ENCODE data around the gene GGACT. TPM values are rescaled to one million over a fixed set of nuclear protein-coding genes. Genes with fewer than 3 reads are reported as not detected.

Gene GGACT
- total and polyA plus RNA-seq, 2 experiments from 2014 or later: 0.24 to 1.0 TPM

DNA sequence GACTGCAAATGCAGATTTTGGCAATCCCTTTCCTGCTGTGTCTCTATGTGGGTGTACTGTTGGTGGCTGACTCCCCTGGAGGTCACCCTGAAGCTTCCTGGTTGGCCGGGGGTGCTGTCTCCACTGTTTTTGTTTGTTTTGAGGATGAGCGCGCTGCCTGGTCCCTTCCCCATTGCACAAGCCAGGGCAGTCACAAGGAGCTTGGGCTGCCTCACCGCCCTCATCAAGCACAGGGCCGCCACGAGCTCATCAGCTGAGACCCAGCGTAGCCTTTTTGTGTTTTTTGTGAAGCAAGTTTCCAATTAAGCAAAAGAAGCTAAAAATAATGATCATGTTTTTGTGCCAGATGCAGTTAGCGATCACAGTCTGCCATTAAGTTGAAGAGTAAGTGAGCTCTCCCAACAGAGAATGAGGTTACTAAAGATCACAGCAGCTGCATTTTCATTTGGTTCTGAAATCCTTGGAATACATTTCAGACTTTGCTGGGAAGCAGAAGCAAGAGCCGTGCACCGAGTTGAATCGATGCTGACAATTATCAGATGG is 57.8 kb downstream of the GGACT start:
- Mint-ChIP-seq H3K27me3 (ENCODE audit: insufficient read depth, low read depth, poor library complexity) (peaks cover 18% of the 10 kb centered on the region), H3K9me3 (no peaks in the 10 kb centered on the region), H3K4me3 (no peak overlapping the region; the same call in 2 of the 3 replicates), H3K36me3 (ENCODE audit: low read depth) (peaks cover 10% of the 10 kb centered on the region; the same call in 2 of the 3 replicates), H3K4me1 (peaks cover 37% of the 10 kb centered on the region), H3K27ac (no peak overlapping the region)
- ATAC-seq (peak; percentile 38), DNase-seq (ENCODE audit: low spot score) (no peak)
- Histone ChIP-seq H3K27ac (ENCODE audit: low read depth) (no peak overlapping the region), H3K9me2 (ENCODE audit: insufficient read depth) (no peaks in the 10 kb centered on the region), H4K20me1 (replicated peaks; ENCODE audit: insufficient read depth) (no peaks in the 10 kb centered on the region), H3K4me3 (no peak overlapping the region), H3K36me3 (ENCODE audit: insufficient read depth) (0 out of 2 replicates have a peak, but pooled peaks cover 5% of the 10 kb centered on the region), H3K4me1 (ENCODE audit: insufficient read depth) (peaks cover 22% of the 10 kb centered on the region), H2AFZ (no peak overlapping the region), H3K79me2 (replicated peaks; ENCODE audit: insufficient read depth) (no peaks in the 10 kb centered on the region), H3K4me2 (0 out of 2 replicates have a peak overlapping the region, but pooled peaks have one; percentile 36), H3K27me3 (ENCODE audit: insufficient read depth) (no peaks in the 10 kb centered on the region), H3F3A (replicated peaks; ENCODE audit: low read depth) (peaks cover 7% of the 10 kb centered on the region; the same call in 1 of the 2 replicates)
- TF ChIP-seq, protein P1, sequence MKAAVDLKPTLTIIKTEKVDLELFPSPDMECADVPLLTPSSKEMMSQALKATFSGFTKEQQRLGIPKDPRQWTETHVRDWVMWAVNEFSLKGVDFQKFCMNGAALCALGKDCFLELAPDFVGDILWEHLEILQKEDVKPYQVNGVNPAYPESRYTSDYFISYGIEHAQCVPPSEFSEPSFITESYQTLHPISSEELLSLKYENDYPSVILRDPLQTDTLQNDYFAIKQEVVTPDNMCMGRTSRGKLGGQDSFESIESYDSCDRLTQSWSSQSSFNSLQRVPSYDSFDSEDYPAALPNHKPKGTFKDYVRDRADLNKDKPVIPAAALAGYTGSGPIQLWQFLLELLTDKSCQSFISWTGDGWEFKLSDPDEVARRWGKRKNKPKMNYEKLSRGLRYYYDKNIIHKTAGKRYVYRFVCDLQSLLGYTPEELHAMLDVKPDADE (IDR thresholded peaks at IDR 0.05): no peak
- TF ChIP-seq, protein P2, sequence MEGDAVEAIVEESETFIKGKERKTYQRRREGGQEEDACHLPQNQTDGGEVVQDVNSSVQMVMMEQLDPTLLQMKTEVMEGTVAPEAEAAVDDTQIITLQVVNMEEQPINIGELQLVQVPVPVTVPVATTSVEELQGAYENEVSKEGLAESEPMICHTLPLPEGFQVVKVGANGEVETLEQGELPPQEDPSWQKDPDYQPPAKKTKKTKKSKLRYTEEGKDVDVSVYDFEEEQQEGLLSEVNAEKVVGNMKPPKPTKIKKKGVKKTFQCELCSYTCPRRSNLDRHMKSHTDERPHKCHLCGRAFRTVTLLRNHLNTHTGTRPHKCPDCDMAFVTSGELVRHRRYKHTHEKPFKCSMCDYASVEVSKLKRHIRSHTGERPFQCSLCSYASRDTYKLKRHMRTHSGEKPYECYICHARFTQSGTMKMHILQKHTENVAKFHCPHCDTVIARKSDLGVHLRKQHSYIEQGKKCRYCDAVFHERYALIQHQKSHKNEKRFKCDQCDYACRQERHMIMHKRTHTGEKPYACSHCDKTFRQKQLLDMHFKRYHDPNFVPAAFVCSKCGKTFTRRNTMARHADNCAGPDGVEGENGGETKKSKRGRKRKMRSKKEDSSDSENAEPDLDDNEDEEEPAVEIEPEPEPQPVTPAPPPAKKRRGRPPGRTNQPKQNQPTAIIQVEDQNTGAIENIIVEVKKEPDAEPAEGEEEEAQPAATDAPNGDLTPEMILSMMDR (conservative IDR thresholded peaks at IDR 0.05; ENCODE audit: low read depth in 2 of 2): no peak
- TF ChIP-seq STAT1 (IDR thresholded peaks at IDR 0.05; ENCODE audit: unreplicated experiment): no peak
- no peak for TF ChIP-seq CREB1 (CRISPR knock-in tag; IDR thresholded peaks at IDR 0.05; ENCODE audit: low read depth)
- no peak for TF ChIP-seq EZH2phosphoT487 (IDR thresholded peaks at IDR 0.05; ENCODE audit: unreplicated experiment)

DNA sequence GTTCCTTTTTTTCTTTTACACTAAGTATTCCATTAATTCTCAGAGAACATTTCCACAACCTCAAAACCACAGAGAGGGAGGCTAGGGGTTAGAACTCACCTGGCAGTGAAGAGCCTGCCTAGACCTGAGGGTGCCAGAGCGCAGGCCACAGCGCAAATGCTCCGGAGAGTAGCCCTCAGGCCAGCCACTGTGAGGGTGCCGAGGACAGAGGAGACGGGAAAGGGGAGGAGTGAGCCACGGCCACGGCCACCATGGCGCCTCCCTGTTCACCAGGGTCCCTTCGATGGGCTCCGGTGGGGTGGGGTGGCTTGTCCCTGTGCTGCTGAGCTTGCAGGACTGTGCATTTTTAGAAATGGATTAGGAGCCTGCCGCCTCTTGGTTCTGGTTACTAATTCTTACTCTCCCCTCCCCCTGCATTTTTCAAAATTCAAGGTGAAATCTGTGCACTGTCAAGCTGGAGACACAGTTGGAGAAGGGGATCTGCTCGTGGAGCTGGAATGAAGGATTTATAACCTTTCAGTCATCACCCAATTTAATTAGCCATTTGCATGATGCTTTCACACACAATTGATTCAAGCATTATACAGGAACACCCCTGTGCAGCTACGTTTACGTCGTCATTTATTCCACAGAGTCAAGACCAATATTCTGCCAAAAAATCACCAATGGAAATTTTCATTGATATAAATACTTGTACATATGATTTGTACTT is 58.8 kb downstream of the GGACT start:
- Histone ChIP-seq H2AFZ (no peak overlapping the region), H4K20me1 (replicated peaks; ENCODE audit: insufficient read depth) (no peaks in the 10 kb centered on the region), H3K4me3 (no peak overlapping the region), H3K36me3 (ENCODE audit: insufficient read depth) (0 out of 2 replicates have a peak, but pooled peaks cover 5% of the 10 kb centered on the region), H3K4me1 (ENCODE audit: insufficient read depth) (peaks cover 28% of the 10 kb centered on the region), H3K27me3 (ENCODE audit: insufficient read depth) (no peaks in the 10 kb centered on the region), H3K27ac (ENCODE audit: low read depth) (no peak overlapping the region), H3K9me2 (ENCODE audit: insufficient read depth) (no peaks in the 10 kb centered on the region), H3K79me2 (replicated peaks; ENCODE audit: insufficient read depth) (no peaks in the 10 kb centered on the region), H3K4me2 (no peak overlapping the region), H3F3A (replicated peaks; ENCODE audit: low read depth) (peaks cover 4% of the 10 kb centered on the region; the same call in 1 of the 2 replicates)
- Mint-ChIP-seq H3K4me3 (no peak overlapping the region), H3K9me3 (no peaks in the 10 kb centered on the region), H3K4me1 (peaks cover 42% of the 10 kb centered on the region), H3K36me3 (ENCODE audit: low read depth) (peaks cover 10% of the 10 kb centered on the region; the same call in 2 of the 3 replicates), H3K27ac (no peak overlapping the region), H3K27me3 (ENCODE audit: insufficient read depth, low read depth, poor library complexity) (peaks cover 20% of the 10 kb centered on the region)
- no peak for DNase-seq (ENCODE audit: low spot score)
- ATAC-seq: no peak
- no peak for TF ChIP-seq NANOG (IDR thresholded peaks at IDR 0.05; ENCODE audit: borderline replicate concordance)
- TF ChIP-seq, protein P3, sequence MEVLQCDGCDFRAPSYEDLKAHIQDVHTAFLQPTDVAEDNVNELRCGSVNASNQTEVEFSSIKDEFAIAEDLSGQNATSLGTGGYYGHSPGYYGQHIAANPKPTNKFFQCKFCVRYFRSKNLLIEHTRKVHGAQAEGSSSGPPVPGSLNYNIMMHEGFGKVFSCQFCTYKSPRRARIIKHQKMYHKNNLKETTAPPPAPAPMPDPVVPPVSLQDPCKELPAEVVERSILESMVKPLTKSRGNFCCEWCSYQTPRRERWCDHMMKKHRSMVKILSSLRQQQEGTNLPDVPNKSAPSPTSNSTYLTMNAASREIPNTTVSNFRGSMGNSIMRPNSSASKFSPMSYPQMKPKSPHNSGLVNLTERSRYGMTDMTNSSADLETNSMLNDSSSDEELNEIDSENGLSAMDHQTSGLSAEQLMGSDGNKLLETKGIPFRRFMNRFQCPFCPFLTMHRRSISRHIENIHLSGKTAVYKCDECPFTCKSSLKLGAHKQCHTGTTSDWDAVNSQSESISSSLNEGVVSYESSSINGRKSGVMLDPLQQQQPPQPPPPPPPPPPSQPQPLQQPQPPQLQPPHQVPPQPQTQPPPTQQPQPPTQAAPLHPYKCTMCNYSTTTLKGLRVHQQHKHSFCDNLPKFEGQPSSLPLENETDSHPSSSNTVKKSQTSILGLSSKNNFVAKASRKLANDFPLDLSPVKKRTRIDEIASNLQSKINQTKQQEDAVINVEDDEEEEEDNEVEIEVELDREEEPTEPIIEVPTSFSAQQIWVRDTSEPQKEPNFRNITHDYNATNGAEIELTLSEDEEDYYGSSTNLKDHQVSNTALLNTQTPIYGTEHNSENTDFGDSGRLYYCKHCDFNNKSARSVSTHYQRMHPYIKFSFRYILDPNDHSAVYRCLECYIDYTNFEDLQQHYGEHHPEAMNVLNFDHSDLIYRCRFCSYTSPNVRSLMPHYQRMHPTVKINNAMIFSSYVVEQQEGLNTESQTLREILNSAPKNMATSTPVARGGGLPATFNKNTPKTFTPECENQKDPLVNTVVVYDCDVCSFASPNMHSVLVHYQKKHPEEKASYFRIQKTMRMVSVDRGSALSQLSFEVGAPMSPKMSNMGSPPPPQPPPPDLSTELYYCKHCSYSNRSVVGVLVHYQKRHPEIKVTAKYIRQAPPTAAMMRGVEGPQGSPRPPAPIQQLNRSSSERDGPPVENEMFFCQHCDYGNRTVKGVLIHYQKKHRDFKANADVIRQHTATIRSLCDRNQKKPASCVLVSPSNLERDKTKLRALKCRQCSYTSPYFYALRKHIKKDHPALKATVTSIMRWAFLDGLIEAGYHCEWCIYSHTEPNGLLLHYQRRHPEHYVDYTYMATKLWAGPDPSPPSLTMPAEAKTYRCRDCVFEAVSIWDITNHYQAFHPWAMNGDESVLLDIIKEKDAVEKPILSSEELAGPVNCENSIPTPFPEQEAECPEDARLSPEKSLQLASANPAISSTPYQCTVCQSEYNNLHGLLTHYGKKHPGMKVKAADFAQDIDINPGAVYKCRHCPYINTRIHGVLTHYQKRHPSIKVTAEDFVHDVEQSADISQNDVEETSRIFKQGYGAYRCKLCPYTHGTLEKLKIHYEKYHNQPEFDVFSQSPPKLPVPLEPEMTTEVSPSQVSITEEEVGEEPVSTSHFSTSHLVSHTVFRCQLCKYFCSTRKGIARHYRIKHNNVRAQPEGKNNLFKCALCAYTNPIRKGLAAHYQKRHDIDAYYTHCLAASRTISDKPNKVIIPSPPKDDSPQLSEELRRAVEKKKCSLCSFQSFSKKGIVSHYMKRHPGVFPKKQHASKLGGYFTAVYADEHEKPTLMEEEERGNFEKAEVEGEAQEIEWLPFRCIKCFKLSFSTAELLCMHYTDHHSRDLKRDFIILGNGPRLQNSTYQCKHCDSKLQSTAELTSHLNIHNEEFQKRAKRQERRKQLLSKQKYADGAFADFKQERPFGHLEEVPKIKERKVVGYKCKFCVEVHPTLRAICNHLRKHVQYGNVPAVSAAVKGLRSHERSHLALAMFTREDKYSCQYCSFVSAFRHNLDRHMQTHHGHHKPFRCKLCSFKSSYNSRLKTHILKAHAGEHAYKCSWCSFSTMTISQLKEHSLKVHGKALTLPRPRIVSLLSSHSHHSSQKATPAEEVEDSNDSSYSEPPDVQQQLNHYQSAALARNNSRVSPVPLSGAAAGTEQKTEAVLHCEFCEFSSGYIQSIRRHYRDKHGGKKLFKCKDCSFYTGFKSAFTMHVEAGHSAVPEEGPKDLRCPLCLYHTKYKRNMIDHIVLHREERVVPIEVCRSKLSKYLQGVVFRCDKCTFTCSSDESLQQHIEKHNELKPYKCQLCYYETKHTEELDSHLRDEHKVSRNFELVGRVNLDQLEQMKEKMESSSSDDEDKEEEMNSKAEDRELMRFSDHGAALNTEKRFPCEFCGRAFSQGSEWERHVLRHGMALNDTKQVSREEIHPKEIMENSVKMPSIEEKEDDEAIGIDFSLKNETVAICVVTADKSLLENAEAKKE (CRISPR knock-in tag; IDR thresholded peaks at IDR 0.05): no peak
- no peak for TF ChIP-seq EZH2phosphoT487 (IDR thresholded peaks at IDR 0.05; ENCODE audit: unreplicated experiment)
- TF ChIP-seq POLR2AphosphoS5 (IDR thresholded peaks at IDR 0.05; ENCODE audit: low read depth): no peak

Data from GM23338 (cell line).